Measurements from ENCODE around the gene NUPR1.
"Not testable (repeated sequence)": the region's sequence is repeated elsewhere in the genome, so short reads cannot be mapped to it uniquely, and the experiment has no call there.

NUPR1 gene

GRCh38 chr16:28527100-28527785 is 11.5 kb downstream of the NUPR1 start:
- not testable (repeated sequence) for DNase-seq (ENCODE audit: low read depth in 2 of 2)

- no peak for DNase-seq (ENCODE audit: low read depth in 2 of 2)
Observed at GRCh38 chr16:28526201-28527099, 12.3 kb downstream of the NUPR1 start.

- DNase-seq (ENCODE audit: low read depth in 2 of 2): no peak
Observed at GRCh38 chr16:28524681-28525171, 14.0 kb downstream of the NUPR1 start.

GRCh38 chr16:28522792-28523191 is 16.0 kb downstream of the NUPR1 start:
- no peak for DNase-seq (ENCODE audit: low read depth in 2 of 2)

GRCh38 chr16:28521436-28521835 is 17.3 kb downstream of the NUPR1 start:
- DNase-seq (ENCODE audit: low read depth in 2 of 2): no peak

GRCh38 chr16:28520672-28521071 is 18.1 kb downstream of the NUPR1 start:
- DNase-seq (ENCODE audit: low read depth in 2 of 2): no peak

GRCh38 chr16:28514246-28514645 is 24.5 kb downstream of the NUPR1 start:
- DNase-seq (ENCODE audit: low read depth in 2 of 2): no peak

GRCh38 chr16:28513484-28514181 is 25.1 kb downstream of the NUPR1 start:
- DNase-seq (ENCODE audit: low read depth in 2 of 2): no peak

- DNase-seq (ENCODE audit: low read depth in 2 of 2): no peak
Observed at GRCh38 chr16:28511801-28512789, 26.7 kb downstream of the NUPR1 start.

GRCh38 chr16:28511031-28511430 is 27.7 kb downstream of the NUPR1 start:
- DNase-seq (ENCODE audit: low read depth in 2 of 2): no peak

- no peak for DNase-seq (ENCODE audit: low read depth in 2 of 2)
Observed at GRCh38 chr16:28505489-28506137, 33.2 kb downstream of the NUPR1 start.

- no peak for DNase-seq (ENCODE audit: low read depth in 2 of 2)
Observed at GRCh38 chr16:28504707-28505404, 33.9 kb downstream of the NUPR1 start.

GRCh38 chr16:28503470-28504259 is 35.1 kb downstream of the NUPR1 start:
- no peak for DNase-seq (ENCODE audit: low read depth in 2 of 2)

- no peak for DNase-seq (ENCODE audit: low read depth in 2 of 2)
Observed at GRCh38 chr16:28502290-28502689, 36.5 kb downstream of the NUPR1 start.

GRCh38 chr16:28501258-28502232 is 37.2 kb downstream of the NUPR1 start:
- no peak for DNase-seq (ENCODE audit: low read depth in 2 of 2)

GRCh38 chr16:28500476-28501180 is 38.1 kb downstream of the NUPR1 start:
- not testable (repeated sequence) for DNase-seq (ENCODE audit: low read depth in 2 of 2)

- DNase-seq (ENCODE audit: low read depth in 2 of 2): no peak
Observed at GRCh38 chr16:28499854-28500253, 38.9 kb downstream of the NUPR1 start.

Measured in stimulated activated CD8-positive, alpha-beta memory T cell treated with anti-CD3 and anti-CD28 coated beads, Interleukin-15, amount 100 ng/mL, for 4 hours (primary cell).